CD4-positive, alpha-beta T cell treated with Interleukin-6 at 100 ng/mL for 8 hours (primary cell): ENCODE data around the gene APBA2.
A peak's percentile ranks its signal among the peaks of the same experiment; 100 is the strongest.

Source experiments
- DNase-seq: peaks from one replicate; pipeline ENCODE4 v3.0.0-alpha.2; 2020; ENCODE audit warnings: mixed read lengths, low spot score

APBA2 gene

DNA sequence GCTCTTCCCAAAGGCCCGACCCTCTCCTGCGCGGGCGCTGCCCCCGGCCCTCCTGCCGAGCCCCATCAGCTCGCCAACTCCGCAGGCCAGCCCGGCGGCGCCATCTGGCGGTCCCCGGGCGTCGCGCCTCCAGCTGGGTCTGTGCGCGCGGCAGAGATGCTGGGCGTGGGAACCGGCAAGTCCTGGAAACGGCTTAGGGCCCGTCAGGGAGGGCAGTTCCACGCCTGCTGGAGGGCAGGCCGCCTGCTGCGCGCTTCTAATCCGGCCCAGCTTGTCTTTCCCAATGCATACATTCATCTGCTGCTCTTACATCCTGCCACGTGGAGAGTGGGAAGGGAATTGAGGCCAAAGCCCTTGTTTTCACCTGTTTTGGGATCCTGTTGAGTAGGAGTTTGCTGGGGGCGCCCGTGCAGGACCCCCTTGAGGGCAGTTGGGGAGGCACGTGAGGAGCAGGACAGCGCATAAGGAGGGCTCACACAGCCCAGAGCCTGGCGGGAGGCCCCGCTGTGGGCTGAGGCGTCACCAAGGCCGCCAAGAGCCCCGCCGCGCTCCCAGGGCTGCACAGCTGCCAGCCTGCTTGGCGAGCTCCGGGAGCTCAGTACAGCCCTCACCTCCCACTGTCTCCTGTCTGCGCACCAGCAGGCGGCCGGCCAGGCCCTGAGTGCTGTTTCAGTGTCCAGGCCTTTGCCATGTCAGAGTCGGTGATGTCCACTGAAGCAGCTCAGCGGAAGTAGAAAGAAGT is 218.2 kb downstream of the APBA2 start:
- DNase-seq, result peak; percentile 31

DNA sequence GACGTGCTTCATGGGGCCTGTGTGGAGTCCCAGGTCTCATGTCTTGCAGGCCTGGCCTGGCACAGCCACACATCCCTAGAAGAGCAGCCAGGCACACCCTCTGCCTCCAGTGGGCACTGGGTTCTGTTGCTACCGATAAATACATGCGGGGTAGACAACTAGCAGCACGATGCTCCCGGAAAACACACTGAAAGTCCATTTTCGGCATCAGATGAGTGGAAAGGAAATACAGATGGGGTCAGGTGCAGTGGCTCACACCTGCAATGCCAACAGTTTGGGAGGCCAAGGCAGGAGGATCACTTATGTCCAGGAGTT is 218.7 kb downstream of the APBA2 start:
- DNase-seq, result no peak

DNA sequence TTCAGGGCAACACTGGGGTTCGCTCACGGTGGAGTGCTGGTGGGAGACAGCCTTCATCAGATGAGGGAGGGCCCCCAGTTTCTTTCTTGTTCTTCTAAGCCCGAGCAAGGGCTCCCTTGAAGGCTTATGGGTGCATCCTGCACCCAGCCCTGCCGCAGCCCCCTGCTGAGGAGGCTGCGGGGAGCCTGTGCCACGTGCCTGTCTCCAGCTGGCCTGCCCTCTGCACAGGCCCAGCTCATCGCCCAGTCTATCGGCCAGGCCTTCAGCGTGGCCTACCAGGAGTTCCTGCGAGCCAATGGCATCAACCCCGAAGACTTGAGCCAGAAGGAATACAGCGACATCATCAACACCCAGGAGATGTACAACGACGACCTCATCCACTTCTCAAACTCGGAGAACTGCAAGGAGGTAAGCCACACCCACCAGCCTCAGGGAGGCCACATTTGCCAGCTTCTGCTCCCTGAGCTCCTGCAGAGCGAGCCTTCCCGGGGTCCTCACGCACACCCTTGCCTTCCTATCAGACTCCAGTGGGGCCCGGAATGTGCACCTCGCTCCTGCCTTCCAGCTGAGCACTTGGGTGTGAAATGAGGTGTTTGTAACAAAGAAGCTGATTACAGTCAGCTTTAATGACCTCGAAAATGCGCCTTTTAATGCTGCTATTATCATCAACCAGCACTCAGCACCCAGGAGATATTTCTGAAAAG is 219.5 kb downstream of the APBA2 start:
- no peak for DNase-seq

DNA sequence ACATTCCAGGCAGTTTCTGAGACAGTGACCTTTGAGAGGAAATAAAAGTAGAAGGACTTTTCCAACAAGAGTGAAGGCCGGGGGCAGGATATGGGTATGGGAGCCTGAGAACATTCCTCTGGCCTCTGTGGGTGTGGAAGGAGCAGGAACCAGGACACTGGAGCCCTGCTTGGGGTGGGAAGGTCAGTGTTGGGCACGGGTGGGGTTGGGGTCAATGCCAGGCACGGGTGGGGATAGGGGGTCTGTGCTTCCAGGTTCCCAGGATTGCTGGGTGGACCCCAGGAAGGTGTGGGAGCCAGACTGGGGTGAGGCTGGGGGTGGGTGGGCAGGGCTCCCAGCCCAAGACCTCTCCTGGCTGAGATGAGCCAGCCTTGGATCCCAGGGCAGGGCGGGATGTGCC is 220.3 kb downstream of the APBA2 start:
- no peak for DNase-seq

DNA sequence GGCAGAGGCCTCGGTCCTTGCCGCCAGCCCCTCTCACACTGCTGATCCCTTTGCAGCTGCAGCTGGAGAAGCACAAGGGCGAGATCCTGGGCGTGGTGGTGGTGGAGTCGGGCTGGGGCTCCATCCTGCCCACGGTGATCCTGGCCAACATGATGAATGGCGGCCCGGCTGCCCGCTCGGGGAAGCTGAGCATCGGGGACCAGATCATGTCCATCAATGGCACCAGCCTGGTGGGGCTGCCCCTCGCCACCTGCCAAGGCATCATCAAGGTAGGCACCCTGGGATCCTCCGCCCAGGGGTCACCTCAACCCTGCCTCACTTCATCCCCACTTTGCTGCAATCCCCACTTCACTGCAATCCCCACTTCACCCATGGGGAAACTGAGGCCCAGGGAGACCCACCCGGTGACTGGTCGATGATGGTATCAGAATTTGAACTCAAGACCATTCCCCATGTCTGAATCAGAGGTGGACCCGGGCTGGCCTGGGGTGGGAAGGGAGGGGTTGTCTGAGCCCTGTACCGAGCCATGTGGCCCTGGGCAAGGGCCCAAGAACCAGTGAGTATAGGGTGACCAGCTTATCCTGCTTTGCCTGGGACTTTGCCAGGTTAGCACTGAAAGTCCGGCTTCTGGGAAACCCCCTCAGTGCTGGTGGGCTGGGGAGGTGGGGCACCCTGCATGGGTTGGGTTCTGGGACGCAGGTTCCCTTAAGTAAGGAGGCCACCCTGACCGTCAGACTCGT is 220.9 kb downstream of the APBA2 start:
- no peak for DNase-seq

DNA sequence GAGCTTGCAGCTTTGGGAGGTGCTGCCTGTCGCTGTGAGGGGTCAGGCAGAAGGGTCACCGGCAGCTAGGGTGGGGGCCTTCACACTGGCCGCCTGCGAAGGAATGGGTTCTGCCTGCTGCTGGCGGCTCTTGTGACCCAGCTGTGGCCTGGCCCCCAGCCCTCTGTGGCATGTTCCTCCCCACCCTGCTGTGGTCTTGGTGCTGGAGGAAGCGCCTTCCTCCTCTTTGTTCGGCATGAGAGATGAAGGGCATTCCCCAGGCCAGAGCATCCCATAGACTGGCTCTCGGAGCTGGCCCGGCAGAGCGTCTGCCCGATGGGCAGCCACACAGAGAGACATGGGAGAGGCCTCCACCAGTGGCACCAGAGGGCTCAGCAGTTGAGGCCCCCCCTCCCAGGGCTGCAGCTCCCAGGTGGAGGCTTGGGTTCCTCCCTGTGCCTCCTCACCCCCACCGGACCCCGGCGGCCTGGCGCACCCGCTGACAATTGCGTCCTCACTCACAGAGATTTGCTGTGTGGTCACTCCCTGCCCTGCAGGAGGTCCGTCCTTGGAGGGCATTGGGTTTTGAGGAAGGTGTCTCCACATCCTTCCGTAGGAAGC is 221.6 kb downstream of the APBA2 start:
- DNase-seq, result no peak

DNA sequence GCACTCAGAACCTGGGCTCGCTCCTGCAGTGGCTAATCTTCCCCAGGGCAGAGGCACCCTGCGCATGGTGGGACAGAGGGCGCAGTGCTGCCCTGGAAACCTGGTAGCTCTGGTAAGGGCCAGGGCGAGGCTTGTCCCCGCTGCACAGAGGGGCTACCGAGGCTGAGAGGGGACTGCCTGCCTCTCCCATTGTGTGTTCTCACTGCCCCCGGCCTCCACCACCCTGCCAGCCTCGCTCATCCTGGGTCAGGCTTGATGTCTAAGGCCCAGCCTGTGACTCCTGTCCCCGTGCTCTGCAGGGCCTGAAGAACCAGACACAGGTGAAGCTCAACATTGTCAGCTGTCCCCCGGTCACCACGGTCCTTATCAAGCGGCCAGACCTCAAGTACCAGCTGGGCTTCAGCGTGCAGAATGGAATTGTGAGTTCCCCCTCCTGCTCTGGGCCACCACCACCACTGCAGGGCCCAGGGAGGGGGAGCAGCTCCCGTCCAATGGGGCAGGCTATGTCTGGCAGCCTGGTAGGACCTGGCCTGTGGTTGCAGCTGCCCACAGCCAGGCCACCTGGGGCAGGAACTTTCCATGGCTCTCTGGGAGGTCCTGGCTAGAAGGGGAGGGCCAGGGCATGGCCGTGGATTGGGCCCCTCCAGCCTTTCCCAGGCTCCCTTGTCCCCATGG is 222.3 kb downstream of the APBA2 start:
- no peak for DNase-seq

DNA sequence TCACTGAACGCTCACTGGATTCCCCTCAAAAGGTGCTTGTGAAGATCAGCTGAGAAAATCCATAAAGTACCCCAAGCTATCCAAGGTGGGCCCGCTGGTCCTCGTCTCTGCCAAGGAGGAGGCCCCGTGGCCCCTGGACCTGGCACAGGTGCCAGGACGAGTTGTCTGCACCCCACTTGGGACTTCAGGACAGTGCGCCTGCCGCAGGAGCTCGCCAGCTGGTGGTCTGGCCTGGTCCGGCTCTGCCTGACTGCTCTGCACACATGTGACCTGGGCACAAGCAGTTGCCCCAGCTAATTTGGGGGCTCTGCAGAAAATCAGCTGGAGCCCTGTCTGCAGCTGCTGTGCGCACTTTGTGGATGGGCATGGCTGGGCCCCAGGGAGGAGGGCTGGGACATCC is 224.0 kb downstream of the APBA2 start:
- no peak for DNase-seq

DNA sequence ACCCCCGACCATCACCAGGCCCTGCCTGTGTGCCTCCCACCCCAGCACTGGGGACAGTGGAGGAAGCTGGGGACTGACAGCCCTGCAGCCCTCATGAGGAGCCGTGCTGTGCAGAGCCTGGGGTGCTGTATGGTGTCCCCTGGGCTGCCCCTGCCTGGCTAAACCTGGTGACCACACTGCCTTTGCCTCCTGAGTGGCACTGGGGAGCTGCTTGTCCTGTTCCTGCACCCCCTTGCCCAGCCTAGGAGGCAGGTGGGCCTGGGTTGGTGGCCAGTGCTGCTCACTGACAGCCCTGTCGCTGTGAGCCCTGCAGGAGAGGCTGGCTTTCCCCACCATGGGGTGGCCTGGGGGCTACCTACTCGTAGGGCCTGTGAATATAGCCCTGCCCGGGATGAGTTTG is 224.4 kb downstream of the APBA2 start:
- DNase-seq, result no peak

DNA sequence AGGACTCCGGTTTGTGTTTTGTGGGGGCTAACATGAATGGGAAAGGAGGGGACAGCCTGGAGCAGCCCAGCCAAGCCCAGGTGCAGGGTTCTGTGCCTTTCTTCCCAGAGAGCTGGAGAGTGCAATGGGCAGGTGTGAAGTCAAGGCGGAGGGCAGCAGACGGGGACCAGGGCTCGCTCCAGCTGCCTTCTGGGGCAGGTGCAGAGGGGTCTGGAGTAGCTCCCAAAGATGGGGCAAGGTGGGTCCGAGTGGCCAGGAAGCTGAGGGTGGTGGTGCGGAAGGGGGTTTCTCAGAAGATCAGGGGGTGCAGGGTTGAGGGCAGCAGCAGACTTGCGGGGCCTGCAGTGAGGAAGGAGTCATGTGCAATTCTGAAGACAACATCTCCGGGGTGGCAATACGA is 225.0 kb downstream of the APBA2 start:
- no peak for DNase-seq

DNA sequence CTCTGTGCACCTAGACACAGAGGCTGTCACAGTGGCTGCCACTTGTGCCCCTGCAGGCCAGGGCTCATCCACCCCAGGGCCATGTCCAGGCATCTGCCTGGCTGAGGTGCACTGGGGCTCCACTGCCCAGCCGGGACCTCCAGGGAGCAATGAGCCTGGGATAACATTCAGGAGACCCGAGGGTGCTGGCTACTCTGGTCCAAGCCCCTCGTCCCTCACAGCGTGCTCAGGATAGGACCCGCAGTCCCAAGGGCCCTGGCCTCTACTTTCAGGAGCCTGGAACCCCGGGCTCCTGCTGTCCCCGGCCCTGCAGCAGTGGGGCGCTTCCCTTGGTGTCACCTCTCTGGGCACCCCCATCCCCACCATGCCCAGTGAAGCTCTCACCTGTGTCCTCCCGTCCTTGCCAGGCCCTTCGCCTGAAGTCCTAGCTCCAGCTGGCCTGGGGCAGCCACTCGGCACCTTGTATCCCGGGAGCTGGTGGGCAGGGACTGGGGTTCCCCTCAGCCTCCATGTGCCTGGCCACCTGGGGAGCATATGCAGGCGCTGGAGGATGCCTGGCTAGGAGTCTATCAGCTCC is 226.0 kb downstream of the APBA2 start:
- DNase-seq, result no peak

DNA sequence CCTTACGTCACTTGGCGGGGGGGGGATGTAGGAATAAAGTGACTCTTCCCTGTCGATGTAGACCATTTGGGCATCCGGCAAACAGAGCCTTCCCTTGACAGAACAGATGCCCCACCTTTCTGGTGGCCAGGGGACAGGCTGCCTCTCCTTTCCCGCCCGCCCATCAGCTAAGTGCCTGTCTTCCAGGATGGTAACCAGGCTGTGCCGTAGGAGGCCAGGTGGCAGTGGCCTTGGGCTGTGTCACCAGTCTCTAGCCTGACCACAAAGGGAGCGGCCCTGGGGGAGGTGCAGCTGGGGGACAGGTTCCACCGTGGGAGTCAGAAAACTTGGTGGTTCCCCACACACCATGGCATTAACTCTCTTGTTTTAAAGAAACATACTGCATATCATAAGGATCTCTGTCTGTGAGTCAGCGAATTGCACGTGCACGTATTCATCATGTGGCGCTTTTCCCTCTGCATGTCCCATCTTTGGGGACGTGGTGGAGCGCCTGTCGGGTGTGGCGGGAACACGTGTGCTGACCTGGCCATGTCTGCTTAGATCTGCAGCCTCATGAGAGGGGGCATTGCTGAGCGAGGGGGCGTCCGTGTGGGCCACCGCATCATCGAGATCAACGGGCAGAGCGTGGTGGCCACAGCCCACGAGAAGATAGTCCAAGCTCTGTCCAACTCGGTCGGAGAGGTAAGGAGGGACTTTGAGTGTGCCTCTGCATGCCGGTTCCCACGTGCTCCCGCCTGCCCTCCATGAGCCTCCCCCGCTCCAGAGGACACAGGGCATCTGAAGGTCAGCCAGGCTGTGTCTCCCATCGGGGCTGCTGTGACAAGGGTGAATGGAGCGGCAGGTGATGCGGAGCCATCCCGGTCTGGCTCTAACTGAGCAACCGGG is 227.8 kb downstream of the APBA2 start:
- no peak for DNase-seq

DNA sequence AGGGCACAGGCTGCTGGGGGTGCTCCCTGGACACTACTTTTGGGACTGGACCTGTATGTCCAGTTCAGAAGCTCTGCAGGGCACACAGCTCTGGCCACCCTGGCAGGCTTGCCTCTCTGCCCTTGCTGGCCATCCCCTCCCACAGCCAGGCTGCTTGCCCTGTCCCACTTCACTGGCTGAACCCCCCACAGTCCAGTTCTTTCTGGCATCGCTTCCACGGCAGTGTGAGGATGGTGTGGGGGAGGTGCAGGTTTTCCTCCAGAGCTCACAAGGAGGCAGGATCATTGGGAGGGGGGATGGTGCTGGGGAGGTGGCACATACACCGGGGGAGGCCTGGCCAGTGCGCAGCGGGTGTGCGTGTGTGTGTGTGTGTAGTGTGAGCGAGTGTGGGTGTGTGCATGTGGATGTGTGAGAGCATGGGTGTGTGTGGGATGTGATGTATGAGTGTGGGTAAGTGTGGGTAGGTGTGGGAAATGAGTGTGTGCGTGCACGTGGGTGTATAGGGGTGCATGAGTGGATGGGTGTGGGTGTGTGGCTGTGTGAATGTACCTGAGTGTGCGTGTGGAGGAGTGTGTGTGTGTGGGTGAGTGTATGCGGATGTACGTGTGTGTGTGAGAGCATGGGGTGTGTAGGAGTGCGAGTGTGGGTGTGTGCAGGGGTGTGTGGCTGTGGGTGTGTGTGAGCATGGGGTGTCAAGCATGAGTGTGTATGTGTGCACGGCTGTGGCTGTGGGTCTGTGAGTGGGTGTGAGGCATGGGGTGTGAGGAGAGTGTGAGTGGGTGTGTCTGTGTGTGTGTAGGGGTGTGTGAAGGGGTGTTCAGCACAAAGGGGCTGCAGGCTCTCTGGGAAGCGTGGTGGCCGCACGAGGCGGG is 228.7 kb downstream of the APBA2 start:
- DNase-seq, result no peak

DNA sequence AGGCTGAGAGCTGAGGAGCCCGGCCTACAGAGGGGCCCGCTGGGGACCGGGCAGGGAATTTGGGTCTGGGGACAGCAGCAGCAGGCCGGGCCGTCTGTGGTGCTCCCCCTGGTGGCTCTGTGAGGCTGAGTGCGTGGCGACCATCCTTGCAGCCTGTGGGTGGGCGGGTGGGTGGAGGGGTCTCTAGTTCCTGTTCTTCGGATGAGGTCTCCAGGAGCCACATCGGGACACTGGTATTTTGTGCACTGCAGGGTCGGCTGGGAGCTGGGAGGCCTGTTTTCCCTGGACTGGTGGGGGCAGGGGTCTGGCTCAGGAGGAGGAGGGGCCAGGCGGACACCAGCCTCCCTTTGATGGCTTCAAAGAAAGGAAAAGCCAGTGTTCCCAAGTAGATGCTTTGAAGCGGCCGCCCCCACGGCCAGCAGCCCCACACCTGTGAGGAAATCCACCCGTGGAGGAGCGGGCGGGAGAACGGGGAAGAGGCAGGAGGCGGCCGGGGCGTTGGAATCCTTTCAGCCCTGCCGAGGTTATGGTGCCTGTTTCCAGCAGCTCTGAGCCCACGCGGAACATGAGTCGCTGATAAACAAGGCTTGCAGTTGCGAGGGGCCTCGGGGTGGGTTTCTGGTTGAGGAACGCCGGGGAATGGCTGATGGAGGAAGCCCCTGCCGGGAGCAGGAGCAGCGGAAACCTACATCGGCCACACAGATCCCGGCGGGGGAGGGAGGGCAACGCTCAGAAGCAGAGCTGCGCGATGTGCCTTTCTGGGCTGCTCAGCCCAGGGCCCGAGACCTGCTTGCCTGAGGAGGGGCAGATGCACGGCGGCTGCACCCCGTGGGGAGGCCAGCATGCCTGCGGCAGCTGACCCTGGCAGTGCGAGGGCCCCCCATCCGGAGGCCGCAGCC is 229.6 kb downstream of the APBA2 start:
- DNase-seq, result no peak

DNA sequence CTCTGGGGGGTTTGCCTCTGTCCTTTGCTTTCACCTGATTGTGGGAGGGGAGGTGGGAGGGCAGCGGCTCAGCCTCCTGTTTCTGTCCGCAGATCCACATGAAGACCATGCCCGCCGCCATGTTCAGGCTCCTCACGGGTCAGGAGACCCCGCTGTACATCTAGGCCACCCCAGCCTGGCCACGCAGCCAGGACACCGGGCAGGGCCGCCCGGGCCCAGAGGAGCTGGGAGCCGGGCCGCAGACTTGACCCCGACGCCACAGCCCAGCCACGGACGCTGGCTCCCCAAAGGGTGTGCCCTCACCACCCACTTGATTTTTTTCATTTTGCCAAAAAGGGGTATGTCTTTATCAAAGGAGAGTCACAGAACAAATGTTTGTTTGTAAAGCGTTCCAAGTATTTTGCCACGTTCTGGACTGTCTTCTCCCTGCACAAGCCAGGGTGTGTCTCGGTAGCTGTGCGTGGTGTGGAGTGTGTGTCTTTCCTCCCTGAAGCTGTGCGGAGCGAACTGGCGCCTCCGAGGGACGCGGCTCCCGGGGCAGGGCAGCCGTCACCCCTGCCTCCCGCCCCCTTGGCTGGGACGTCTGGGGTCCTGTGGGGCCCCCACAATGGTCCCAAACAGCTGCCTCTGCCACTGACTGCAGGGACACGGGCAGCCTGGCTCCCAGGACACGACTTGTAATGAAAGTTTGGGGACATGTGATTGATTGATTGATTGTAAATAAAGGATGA is 231.4 kb downstream of the APBA2 start:
- no peak for DNase-seq

DNA sequence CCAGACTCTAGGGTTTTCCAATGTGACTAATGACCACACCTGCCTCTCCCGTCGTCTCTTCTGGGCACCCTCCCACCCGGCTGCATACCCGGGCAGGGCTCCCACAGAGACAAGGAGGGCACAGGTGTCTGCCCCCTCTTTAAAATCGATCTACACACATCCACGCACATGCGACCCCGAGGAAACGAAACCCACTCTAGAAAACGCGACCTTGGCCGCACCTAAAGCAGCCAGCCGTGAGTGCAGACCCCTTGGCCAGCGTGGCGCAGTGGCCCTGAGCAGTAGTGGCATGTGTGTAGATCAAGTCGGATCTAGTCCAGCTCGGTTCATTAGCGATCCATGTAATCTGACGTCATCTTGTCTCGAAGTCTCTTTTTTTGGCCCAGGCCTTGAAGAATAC is 232.0 kb downstream of the APBA2 start:
- DNase-seq, result no peak

DNA sequence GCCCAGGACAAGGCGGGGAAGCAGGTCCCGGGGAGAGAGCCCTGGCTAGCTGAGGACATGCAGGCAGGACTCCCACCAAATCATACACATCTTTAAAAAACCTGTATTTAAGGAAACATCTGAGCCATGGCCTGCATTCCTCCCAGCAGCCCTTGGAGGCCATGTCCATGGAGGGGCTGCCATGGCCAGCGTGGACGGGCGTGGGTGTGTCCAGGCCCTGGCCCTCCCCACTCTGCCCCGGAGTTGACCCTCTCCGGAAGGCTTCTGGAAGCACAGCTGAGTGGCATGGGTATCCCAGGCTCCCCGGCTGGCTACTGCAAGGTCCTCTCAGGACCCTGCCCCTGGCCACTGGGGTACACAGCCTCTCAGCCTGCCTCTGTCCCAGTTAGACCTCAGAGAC is 234.1 kb downstream of the APBA2 start:
- DNase-seq, result no peak
